Measurements from ENCODE around the gene FOCAD.

FOCAD gene

DNA sequence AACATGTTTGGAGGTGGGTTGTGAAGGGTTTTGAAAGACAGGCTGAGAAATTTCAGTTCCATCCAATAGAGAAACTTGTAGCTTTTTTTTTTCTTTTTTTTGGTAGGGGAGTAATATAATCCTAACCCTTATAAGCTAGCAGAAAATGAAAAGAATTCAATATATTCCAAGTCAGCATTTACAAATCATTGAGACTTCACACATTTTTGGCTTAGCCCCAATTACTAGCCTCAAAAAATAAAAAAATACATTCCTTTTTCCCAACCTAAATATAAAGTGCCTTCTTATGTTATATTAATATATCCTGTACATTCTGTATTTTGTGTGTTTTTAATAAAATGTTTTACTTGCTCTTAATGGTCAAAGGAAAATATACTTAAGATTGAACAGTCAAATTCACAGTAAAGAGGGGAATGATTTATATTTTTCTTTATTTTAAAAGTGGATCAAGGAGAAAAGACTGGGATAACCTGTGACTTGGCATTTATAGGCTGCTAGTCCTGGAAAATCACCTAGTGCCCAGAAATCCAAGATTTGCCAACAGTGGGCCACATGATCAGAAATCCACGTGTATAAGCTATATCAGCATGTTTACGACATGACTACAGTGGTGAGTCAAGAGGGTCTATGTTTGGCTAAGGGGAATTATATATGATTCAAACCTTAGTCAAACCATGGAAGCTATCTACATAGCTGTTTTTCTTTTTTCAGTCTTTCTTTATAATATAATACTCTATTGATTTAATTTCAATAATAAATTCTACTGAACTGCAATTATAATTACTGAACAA, 332.8 kb downstream of the FOCAD start:
- DNase-seq (ENCODE audit: low spot score), result no peak

DNA sequence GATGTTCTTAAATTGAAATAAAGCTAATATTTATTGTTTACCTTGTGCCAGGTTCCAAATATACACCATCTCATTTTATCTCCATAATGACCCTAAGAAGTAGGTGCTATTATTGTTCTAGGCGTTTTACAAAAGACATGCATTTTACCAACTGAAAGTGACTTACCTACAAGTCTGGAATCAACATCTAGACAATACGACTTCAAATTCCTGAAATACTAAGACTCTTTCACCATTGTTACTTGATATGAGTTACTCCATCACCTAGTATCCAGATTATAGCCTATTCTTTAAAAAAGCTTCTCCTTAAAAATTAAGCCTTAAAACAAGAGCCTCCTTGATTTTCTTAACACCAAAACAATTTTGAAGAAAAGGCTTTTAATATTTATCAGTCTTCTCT, 334.1 kb downstream of the FOCAD start:
- no peak for DNase-seq (ENCODE audit: low spot score)

DNA sequence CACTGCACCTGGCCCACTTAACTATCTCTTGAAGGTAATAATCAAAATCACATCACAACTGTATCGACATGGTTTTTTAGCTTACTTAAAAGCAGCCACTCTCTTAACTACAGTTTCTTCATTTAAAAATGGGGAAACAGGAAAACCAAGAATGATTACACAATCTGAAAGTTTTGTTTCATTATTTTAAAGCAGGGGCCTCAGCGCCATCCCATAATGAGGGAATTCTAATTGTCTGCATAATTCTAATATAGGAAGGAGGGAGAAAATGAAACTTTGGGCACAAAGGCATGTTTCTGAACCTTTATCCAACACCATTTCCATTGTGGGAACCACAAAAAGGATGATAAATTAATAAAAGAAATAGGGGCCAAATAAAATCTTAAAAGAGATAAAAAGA, 339.8 kb downstream of the FOCAD start:
- DNase-seq (ENCODE audit: low spot score), result no peak

DNA sequence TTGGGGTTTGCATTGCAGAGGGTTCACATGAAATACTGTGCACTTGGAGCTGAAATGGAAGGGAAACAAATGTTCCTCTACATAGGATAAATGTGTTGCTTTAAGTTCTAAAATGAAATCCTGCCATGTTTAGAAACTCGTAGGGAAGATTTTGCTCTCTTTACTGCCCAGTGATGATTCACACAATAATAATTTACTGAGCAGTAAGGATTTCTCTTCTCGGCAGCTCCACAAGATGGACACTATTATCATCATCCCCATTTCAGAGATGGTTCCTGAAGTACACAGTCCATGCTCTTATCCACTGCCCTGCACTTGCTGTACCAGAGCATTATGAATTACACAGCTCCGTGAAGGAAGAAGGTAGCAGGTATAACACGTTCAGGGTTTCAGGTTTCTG, 343.2 kb downstream of the FOCAD start:
- no peak for DNase-seq (ENCODE audit: low spot score)

DNA sequence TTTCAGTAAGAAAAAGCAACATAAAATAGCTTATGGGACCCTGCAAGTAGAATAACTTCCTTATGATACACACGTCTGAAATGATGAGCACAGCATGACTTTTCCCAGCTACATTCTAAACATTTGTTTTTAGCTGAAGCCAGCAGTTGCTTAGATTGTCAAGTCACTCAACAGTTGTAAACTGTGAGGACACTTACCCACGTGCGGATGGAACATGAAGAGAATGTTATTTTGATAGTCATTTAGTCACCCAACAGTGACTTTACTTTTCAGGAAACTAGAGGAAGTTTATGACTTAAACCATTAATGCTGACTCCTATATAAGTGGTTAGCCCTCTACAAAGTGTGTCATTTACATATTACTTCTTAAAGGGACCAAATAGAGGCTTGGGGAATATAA, 344.4 kb downstream of the FOCAD start:
- DNase-seq (ENCODE audit: low spot score), result no peak

DNA sequence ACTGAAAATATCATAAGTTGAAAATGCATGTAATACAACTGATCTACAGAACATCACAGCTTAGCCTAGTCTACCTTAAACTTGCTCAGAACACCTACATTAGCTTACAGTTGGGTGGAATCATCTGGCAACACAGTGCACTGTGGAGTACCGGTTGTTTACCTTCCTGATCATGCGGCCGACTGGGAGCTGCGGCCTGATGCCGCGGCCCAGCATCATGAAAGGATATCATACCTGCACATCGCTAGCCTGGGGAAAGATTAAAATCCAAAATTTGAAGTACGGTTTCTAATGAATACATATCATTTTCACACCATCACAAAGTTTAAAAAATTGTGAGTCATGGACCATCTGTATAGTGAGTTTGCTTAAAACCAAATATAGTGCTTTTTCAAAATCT, 345.6 kb downstream of the FOCAD start:
- no peak for DNase-seq (ENCODE audit: low spot score)

DNA sequence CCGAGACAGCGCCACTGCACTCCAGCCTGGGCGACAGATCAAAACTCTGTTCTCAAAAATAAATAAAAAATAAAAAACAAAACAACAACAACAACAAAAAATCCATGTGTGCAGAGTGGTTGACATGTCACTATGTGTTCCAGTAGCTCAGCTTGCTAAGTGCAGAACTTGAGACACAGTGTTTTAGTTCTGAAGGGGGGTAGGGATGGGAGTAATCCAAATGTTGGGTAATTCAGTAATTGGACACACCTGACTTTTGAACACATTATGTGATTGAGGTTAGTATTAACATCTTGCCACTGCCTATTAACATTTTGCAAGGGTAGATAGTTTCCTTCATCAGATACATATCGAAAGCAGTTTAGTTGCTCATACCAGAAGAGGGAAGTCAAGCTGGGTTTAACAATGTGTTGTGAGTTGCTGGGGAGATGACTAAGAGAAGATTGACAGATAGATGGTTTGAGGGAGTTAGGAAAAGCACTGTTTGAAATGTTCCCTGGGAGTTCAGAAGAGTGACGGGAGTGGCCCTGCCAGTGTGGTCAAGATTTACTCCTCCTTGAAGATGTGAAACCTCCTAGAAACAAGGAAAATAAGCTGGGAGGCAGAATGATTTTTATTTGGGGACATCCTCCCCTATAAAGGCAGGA, 346.5 kb downstream of the FOCAD start:
- no peak for DNase-seq (ENCODE audit: low spot score)

DNA sequence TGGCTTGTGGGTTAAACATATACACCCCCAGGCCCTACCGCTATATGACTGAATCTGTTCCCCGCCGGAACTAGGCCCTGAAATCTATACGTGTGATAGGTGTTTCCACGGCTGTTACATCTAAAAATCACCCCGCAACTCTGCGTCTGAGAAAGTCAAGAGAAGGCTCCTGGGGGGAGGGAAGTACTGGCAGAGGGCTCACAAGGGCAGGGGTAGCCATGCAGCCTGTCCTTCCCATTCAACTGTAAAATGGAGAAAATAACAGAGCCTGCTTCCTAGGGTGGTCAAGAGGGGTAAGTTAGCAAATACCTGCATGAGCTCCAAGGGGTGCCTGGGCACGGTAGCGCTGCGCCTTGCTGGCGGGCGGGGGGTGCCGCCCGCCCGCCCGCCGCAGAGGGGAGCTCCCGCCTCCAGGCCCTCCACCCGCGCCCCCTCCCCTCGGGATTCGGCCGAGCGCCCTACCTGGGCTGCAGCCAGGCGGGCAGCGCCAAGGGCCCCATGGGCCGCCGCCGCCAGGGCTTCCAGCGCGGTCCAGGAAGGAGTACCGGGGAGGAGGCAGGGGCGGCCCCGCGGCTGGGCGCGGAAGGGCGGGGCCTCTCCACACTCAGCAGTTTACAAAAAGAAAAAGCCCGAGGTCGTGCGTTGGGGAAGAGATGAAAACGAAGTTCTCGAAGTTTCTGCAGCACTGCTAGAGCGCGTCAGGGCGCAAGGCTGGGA, 347.2 kb downstream of the FOCAD start, which contains the start of gene HACD4:
TSS of gene HACD4 (minus strand) at position 550 of the 717 bp plus-strand sequence. CDS start at position 500, 50 bp downstream.
- DNase-seq (ENCODE audit: low spot score), result no peak

DNA sequence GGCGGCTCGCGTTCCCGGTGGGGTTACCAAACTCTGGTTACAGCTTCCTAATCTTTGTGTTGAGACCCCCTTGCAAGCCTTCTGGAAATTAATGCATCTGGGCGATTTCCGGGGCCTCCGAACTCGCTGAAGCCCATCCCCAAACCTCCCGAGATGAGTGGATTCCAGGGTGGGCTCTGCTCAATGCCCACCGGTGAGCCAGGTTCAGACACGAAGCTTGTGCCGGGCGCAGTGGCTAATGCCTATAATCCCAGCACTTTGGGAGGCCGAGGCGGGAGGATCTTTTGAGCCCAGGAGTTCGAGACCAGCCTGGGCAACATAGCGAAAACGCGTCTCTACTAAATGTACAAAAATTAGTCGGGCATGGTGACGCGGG, 347.7 kb downstream of the FOCAD start:
- DNase-seq (ENCODE audit: low spot score), result no peak

DNA sequence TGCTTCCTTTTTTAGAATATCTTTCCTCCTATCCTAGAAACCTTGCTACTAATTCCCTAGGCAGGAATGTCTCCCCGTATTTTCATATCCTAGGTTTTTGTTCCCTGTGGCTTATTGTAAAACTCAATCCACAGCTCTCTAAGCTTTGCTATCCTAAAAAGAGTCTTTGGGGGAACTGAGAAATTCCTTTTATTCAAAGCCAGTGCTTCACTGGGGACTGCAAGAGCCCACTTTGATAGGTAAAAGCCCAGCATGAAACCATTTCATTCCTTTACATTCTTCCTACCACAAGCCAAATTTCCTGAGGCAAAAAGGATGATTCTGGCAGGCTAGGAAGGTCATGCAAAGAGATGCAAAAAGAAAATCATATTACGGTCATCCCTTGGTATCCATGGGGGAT, 353.2 kb downstream of the FOCAD start:
- no peak for DNase-seq (ENCODE audit: low spot score)

DNA sequence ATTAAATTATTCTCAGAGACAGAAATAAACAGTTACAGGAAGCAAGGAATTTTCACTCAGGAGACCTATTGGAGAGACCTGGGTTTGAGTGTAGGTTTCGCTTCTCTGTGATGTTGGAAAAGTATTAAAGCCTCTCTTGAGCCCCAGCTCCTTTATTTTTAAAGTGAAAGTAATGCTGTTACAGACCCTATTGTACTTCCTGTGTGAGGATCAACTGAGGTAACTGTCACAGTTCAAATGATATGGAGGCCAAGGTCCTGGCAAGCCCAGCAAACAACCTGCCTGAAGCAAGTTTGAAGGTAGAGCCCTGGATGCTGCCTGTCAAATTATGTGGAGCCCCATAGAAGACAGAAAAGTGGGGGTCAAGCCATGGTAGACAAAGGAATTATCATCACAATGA, 355.2 kb downstream of the FOCAD start:
- DNase-seq (ENCODE audit: low spot score), result no peak

DNA sequence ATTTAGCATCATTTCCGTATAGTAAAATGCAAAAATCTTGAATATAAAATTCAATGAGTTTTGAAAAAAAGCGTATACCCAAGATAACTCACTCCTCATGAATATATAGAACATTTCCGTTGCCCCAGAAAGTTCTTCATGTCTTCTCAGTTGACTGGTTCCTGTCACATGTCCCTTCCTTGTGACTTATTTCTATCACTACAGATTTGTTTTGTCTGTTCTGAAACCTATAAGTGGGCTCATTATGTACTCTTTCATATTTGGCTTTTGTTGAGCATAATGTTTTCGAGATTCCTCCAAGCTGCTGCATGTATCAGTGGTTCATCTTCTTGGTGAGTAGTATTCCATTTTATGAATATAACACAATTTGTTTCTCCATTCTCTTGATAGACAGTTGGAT, 358.4 kb downstream of the FOCAD start:
- no peak for DNase-seq (ENCODE audit: low spot score)

DNA sequence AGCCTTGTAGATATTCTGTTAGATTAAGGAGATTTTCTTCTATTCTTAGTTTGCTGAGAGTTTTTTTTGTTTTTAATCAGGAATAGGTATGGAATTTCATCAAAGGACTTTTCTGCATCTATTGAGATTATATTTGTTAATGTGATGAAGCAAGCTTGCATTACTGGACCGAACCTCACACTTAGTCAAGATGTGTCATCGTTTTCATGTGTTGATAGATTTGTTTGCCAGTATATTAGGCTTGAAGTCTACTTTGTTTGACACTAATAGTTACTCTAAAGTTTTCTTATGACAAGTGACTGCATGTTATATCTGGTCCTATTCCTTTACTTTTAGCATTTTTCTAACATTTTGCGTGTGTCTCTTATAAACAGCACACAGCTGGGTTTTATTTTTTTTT, 359.8 kb downstream of the FOCAD start:
- DNase-seq (ENCODE audit: low spot score), result no peak

Data from COLO829 (cell line).